ENCODE measurements around the gene SNX17. TPM values are rescaled to one million over a fixed set of nuclear protein-coding genes. Genes with fewer than 3 reads are reported as not detected.

Gene SNX17
- total RNA-seq, 2 donors from 2014 or later = 66.0 to 69.3 TPM

DNA sequence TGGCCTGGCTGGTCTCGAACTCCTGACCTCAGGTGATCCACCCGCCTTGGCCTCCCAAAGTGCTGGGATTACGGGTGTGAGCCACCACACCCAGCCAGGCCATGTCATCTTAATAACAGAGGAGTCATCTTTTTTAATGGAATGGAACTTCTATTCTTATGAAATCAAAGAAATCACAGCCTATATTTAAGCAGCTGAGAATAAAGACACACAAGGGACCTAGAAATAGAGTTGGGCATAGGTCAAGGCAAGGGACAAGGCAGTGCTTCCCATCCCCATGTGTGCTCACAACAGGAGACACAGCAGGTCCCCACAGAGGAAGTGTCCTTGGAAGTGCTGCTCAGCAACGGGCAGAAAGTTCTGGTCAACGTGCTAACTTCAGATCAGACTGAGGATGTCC, 3.2 kb downstream of the SNX17 start:
- Histone ChIP-seq H3K27ac (no peak overlapping the region), H3K36me3 (peaks cover 47% of the 10 kb centered on the region), H3K9me3 (no peaks in the 10 kb centered on the region), H3K4me1 (peaks cover 5 to 44% of the 10 kb centered on the region in 2 donors), H3K27me3 (no peaks in the 10 kb centered on the region), H3K4me3 (no peak overlapping the region)
- no peak for DNase-seq (ENCODE audit: low spot score)
- TF ChIP-seq, protein P1, sequence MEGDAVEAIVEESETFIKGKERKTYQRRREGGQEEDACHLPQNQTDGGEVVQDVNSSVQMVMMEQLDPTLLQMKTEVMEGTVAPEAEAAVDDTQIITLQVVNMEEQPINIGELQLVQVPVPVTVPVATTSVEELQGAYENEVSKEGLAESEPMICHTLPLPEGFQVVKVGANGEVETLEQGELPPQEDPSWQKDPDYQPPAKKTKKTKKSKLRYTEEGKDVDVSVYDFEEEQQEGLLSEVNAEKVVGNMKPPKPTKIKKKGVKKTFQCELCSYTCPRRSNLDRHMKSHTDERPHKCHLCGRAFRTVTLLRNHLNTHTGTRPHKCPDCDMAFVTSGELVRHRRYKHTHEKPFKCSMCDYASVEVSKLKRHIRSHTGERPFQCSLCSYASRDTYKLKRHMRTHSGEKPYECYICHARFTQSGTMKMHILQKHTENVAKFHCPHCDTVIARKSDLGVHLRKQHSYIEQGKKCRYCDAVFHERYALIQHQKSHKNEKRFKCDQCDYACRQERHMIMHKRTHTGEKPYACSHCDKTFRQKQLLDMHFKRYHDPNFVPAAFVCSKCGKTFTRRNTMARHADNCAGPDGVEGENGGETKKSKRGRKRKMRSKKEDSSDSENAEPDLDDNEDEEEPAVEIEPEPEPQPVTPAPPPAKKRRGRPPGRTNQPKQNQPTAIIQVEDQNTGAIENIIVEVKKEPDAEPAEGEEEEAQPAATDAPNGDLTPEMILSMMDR (IDR thresholded peaks at IDR 0.05) = no peak

DNA sequence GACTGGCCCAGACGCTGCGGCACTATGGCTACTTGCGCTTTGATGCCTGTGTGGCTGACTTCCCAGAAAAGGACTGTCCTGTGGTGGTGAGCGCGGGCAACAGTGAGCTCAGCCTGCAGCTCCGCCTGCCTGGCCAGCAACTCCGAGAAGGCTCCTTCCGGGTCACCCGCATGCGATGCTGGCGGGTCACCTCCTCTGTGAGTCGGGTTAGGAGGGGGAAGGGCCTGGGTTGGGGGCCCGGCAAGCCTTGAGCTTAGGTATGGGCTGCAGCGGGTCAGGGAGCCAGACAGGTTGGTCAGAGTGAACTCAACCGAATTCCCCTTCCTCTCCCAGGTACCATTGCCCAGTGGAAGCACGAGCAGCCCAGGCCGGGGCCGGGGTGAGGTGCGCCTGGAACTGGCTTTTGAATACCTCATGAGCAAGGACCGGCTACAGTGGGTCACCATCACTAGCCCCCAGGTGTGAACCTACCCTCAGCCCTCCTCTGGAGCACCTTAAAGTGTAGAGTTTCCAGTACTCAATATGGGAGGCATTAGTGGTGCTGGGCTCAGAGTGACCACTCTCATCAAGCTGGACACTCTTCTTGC, 5.2 kb downstream of the SNX17 start:
- TF ChIP-seq, protein P1 (IDR thresholded peaks at IDR 0.05) = no peak
- Histone ChIP-seq H3K27me3 (no peaks in the 10 kb centered on the region), H3K4me3 (no peak overlapping the region), H3K36me3 (peaks cover 48% of the 10 kb centered on the region), H3K27ac (no peak overlapping the region), H3K9me3 (no peaks in the 10 kb centered on the region), H3K4me1 (peaks cover 0 to 49% of the 10 kb centered on the region in 2 donors)
- no peak for DNase-seq (ENCODE audit: low spot score)

DNA sequence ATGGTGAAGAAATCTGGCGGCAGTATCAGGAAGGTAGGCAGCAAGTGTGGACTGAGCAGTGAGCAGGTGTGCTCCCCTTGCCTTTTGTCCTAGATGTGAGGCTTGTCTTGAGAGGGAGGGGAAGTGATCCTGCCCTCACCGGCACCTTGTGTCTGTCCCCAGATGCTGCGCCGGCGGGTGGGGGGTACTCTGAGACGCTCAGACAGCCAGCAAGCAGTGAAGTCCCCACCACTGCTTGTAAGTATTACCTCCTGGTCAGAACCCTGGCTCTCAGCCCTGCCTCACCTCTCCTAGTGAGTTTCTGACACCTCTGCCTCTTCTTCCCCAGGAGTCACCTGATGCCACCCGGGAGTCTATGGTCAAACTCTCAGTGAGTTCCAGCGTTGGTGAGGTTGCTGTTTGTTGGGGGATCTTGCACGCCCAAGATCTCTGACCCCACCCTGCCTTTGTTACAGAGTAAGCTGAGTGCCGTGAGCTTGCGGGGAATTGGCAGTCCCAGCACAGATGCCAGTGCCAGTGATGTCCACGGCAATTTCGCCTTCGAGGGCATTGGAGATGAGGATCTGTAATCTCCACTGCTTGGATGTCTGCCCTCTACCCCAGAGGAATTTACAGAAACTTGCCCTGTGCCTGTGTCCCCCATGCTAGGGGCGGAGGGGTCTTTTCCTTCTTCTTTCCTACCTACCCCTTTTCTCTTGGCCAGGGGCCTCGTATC, 5.9 kb downstream of the SNX17 start:
- Histone ChIP-seq H3K9me3 (no peaks in the 10 kb centered on the region), H3K4me1 (peaks cover 0 to 49% of the 10 kb centered on the region in 2 donors)
- DNase-seq (ENCODE audit: low spot score) = no peak

DNA sequence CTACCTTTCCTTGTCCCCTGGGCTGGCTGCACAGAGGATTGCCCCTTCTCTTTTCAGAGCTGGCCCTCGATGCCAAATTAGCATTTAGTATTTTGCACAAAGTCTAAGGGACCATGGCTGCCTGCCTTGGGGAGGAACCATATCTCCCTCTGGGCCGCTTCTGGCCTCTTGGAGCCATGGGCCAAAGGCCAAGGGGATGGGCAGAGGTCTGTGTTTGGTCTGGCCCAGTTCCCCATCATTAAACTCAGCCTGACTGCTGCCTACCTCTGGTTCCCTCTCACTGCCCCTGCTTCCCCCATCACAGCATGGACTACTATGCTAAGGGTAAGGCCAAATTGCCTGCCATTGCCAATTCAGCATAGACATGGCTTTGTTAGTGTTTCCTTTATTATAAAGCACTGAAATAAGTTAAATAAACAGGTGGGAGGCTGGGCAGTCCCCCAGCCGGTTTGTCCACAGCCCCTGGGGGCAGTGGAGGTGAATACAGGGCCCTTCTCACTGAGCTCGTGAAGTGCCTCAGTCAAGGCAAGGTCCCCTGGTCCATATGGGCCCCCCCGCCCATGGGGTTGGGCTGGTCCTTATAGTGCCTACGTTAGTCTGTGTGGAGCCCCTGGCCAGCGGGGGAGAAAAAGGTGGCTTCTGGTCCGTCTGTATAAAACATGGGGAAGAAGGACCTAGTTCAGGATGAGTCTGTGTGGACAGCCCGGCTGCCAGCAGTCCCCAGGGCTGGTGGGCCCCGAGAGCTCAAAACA, 6.6 kb downstream of the SNX17 start:
- DNase-seq (ENCODE audit: low spot score) = no peak
- no peaks in the 10 kb centered on the region for H3K9me3 ChIP-seq
- H3K36me3 ChIP-seq = peaks cover 50% of the 10 kb centered on the region
- H3K4me3 ChIP-seq = no peak overlapping the region
- H3K27me3 ChIP-seq = no peaks in the 10 kb centered on the region
- H3K4me1 ChIP-seq = peaks cover 0 to 46% of the 10 kb centered on the region in 2 donors
- H3K27ac ChIP-seq = no peak overlapping the region
- TF ChIP-seq, protein P1 (IDR thresholded peaks at IDR 0.05) = no peak

More for the DNA sequence above, 5.9 kb downstream of the SNX17 start:
- Histone ChIP-seq H3K27ac (no peak overlapping the region), H3K4me3 (no peak overlapping the region), H3K27me3 (no peaks in the 10 kb centered on the region), H3K36me3 (peaks cover 48% of the 10 kb centered on the region)
- TF ChIP-seq, protein P1 (IDR thresholded peaks at IDR 0.05) = no peak

DNA sequence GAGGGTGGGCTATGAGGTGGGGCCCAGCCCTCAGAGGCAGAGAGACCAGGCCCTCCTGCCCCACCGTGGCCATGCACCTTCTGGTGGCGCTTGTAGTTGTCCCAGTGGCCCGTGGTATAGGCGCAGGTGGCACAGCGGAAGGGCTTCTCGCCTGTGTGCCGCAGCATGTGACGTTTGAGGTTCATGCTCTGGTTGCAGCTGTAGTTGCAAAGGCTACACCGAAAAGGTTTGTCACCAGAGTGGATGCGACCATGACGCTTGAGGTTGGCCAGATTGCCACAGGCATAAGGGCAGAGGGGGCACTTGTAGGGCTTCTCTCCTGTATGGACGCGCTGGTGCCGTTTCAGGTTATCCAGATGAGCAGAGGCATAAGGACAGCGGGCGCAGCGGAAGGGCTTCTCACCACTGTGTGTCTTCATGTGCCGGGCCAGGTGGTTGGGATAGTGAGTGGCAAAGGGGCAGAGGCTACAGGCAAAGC, 7.2 kb downstream of the SNX17 start:
- no peak for DNase-seq (ENCODE audit: low spot score)
- TF ChIP-seq, protein P1 (IDR thresholded peaks at IDR 0.05) = no peak
- Histone ChIP-seq H3K36me3 (peaks cover 54% of the 10 kb centered on the region), H3K4me3 (no peak overlapping the region), H3K27me3 (no peaks in the 10 kb centered on the region), H3K27ac (no peak overlapping the region), H3K9me3 (no peaks in the 10 kb centered on the region), H3K4me1 (peaks cover 0 to 40% of the 10 kb centered on the region in 2 donors)

All from right atrium auricular region (tissue), 2 donors.